ENCODE data around the gene FBXO22.
"Not testable (repeated sequence)": the region's sequence is repeated elsewhere in the genome, so short reads cannot be mapped to it uniquely, and the experiment has no call there.

Gene FBXO22

DNA sequence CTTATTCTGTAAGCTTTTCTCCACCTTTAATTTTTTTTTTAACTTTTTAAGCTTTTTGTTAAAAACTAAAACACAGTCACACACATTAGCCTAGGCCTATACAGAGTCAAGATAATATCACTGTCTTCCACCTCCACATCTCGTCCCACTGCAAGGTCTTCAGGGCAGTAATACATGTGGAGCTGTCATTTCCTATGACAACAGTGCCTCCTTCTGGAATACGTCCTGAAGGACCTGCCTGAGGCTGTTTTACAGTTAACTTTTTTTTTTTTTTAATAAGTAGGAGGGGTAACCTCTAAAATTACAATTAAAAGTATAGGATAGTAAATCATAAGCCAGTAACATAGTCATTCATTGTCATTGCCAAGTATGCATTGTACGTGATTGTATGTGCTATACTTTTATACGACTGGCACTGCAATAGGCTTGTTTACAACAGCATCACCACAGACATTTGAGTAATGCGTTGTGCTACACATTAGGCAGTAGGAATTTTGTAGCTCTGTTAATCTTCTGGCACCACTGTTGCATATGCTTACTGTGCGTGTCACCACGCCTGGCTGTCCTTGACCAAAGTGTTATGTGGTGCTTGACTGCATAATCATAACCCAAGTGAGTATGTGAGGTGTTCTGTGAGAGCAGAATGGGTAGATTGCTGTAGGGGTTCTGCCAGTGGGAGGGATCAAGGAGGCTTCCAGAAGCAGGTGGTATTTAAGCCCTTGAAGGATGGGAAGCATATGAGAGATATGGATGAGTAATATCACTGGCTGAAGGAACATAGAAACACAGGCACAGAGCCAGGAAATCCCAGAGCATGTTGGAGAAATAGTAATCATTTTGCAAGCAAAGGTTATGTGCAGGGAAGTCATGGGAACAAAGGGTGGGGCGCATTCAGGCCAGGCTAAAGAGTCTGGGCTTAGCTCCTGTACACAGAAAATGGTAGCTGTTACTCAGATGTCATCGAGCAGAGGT, 18.3 kb downstream of the FBXO22 start:
- DNase-seq = no peak

DNA sequence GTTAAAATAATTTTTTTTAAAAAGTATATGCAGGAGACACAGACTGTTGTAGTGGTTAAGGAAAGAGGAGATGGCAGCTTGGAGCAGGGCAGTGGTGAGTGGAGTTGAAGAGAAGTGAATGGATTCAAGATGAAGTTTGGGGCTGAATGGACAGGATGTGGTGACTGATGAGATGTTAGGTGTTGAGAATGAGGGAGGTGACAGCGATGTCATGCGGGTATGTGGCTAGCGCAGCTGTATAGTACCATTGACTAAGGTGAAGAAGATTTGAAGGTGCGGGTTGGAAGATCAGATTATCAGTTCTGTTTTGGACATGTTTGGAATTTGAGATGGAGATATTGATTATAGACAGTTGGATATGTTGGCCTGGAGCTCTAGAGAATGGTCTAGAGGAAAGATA, 20.1 kb downstream of the FBXO22 start:
- DNase-seq = no peak

DNA sequence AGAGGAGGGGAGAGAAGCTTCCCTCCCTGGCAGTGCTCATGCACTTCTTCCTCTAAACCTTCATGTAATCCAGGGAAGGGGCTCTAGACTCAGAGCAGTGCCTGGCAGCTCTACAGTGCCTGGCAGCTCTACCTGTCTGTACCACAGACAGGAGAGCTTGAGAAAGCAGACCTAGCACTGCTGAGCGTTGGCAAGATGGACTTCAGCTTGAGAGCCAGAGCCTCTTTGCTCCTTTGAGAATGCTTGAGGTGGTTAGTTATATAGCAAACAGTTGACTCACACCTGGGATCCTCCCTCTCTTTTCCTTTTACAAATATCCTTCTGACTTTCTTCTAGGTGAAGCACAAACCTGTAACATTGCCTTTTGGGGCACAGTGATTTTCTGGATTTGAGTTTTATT, 20.9 kb downstream of the FBXO22 start:
- no peak for DNase-seq

DNA sequence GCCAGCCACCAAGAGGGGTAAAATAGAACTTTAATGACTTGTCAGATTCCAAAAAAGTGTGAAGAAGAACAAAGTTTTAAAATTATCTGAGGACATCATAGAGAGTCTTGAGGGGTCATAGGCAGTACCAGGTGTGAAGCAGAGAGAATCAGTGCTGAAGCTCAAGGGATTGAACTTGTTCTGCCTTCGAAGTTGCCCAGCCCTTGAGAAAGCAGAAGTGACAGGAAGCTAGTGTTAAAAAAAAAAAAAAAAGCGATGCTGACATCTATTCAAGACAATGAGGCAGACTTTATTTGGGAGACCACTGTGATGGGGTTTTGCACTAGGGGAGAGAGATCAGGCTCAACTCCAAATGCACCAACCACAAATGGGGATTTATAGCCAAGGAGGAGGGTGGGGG, 21.8 kb downstream of the FBXO22 start:
- DNase-seq = no peak

DNA sequence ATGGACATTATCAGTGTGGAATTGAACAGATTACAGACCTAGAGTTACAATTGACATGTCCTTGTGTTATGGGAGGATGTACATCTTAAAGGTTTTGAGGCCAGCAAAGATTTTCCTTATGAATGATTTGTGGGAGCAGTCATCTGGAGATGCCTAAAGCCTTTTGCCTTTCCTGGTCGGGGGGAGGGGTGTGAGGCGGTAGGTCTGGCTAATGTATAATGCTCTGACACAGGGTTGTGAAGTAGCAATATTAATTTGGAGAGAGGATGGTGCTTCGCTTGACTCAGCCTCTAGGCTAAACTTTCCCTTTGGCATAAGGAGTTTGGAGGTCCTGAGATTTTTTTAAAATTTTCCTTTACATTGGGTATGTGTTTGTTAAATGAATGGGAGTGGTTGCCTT, 23.3 kb downstream of the FBXO22 start:
- no peak for DNase-seq

DNA sequence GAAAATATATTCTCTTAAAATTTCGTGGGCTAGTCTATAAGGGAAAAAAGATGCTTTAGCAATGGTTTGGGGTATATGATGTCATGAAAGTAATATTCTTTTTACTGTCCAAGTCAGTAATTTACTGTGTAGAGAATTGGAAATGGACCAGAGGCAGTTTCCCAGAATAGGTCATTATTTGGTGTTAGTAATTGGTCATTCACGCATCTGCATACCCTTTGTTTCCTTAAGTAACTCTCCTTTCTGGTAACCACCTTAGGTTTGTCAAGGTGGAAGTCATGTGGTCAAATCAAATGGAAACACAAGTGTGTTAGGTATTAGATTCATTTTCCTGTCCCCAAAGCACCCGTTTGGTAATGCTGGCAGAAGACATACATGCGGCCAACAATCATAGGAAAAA, 23.9 kb downstream of the FBXO22 start:
- DNase-seq = no peak

DNA sequence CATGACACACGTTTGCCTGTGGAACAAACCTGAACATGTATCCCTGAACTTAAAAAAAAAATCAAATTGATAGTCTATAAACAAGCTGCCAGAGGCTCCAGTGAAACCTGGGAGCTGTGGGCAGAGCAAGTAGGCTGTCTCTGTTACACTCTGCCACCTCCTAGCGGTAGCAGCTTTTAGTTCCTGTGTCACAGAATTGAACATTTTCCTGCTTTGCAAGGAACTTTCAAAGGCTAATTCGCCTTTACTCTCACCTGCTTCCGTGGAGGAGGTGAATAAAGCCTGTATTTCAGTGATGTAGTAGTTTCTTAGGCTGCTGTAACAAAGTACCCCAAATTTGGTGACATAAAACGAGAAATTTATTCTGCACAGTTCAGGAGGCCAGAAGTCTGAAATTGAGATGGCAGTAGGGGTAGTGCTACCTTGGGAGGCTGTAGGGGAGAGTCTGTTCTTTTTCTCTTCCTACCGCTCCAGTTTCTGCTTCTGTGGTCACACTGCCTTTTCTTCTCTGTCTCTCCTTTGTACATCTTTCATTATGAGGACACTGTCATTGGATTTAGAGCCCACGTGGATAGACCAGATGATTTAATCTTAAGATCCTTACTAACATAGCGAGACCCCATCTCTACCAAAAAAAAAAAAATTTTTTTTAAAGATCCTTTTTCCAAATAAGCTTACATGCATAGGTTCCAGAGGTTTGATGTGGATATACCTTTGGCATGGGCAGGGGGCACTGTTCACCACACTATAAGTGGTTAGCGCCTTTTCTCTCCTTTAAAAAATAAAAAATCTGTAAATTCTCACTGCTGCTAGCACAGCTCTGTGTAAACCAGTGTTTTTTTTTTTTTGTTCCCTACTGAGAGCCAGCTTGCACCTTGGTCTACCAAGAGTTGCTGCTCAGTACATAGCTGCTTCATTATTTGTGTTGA, 25.3 kb downstream of the FBXO22 start:
- DNase-seq = no peak

DNA sequence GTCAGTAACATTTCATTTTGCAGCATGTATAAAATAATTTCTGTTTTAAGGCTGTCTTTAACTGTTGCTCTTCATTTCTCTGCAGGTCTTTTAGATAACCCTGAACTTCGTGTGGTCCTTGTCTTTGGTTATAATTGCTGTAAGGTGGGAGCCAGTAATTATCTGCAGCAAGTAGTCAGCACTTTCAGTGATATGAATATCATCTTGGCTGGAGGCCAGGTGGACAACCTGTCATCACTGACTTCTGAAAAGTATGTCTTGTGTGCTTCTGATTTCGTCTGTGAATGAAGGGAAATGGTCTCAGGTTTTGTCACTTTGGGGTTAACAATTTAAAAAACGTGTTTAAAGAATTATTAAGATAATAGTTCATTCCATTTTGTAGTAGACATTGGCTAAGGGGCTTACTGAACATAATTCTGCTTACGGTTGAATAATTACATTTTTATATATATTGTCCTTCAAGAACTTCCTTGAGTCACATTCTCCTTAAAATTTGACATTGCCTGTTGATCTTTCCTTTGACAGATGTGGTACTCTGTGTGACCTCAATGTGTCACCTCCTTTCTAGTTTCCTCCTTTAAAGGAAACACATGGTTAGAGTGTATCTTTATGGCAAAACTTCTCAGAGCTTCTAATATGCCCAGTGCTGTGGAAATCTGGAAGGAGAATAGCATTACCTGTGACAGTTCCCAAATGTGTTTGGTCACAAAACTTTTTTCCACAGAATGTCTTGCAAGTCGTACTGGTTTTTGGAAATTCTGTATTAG, 26.3 kb downstream of the FBXO22 start:
- no peak for DNase-seq

DNA sequence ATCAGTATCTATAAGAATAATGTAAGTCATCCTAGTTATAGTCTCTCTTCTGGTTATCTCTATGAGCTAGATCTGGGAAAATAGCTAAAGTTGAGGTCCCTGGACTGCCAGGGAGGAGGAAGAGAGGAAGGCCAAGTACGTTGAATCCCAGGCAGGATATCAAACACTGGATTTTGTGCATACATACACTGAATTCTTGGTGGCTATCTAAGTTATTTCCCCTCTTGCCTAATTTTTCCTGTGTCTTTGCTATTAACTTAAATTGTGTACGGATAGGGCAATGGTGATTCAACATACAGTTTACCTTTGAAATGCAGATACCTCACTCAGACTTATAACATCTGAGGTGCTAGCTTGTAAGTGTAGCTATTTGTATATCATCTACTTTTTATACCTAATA, 27.2 kb downstream of the FBXO22 start:
- DNase-seq = no peak

DNA sequence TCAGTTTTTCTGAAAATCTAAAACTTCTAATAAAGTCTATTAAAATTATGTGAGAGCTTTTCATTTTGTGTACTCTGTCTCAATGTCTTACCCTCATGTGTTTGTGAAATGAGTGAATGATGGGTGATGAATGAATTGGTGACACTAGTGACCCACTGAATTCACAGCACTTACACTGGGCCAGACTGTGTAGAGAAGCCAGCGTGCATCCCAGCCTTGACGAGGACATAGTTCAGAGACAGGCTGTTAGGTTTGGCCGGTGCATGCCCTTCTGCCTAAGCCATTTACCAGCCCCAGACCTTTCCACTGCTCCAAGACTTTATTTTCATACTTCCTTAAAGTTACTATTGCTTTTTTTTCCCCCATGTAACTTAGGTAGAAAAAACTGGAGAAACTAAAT, 38.8 kb downstream of the FBXO22 start:
- DNase-seq = no peak

DNA sequence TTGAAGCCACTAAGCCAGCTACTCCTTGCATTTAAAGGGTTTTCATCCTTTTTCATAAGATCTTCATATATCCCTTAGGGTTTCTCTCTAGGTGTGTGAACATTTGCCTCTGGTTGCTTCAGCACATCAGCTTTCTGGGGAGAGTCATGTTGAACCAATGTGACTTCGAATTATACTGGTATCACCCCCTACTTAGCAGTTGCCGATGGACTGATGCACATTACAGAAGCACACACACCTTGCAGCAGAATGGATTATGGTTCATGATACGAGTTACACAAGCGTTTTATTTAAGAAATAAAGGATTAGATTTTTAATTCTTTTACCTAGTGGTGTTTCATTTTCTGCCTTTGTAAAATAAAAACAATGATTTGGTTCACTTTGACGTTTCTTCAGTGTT, 39.6 kb downstream of the FBXO22 start:
- DNase-seq = no peak

DNA sequence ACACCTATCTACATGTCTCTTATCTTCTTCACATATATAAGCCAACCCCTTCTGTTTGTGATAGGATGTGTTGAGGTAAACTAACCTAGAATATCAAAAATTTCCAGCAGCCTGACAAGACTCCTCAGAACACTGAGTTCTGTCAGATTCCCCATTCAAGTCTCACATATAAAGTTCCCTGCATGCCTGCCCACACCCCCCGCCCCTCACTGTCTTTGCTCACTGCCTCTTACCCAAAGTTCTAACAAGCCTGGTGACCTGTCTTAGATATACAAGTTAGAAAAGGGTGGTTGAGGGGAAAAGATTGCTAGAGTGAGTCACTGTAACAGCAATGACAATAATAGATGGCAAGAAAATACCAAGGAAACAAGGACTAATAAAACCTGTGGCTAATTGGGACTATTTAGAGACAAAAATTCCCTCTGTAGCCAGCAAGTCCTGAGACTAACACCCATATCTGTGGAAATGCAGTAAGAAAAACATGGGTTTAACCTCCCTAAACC, 40.1 kb downstream of the FBXO22 start:
- no peak for DNase-seq

DNA sequence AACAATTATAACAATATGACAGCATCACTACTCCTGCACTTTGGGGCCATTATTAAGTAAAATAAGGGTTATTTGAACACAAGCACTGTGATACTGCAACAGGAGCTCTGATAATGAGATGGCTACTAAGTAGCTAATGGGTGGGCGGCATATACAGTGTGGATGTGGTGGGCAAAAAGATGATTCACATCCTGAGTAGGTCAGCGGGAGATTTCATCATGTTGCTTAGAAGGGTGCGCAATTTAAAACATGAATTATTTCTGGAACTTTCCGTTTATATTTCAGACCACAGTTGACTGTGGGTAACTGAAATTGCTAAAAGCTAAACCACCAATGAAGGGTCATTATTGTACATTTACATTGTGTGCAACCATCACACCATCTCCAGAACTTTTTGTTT, 42.3 kb downstream of the FBXO22 start:
- DNase-seq = no peak

DNA sequence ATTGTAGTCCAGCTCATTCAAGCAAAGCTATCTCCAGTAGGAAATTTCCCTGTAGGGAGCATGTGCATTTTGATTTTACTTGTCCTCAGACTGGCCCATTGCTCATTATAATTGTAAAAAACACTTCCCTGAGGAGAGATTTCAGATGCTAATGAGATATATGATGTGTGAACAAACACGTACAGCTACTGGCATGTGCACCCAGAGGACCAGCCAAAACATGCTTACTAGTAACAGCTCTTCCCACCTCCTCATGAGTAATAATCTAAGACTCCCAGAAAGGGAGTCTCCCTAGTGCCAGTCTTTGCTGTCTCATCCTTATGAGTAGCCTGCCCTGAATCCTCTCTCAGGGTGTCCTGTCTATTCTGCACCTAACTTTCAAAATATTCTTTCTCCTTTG, 43.4 kb downstream of the FBXO22 start:
- no peak for DNase-seq

DNA sequence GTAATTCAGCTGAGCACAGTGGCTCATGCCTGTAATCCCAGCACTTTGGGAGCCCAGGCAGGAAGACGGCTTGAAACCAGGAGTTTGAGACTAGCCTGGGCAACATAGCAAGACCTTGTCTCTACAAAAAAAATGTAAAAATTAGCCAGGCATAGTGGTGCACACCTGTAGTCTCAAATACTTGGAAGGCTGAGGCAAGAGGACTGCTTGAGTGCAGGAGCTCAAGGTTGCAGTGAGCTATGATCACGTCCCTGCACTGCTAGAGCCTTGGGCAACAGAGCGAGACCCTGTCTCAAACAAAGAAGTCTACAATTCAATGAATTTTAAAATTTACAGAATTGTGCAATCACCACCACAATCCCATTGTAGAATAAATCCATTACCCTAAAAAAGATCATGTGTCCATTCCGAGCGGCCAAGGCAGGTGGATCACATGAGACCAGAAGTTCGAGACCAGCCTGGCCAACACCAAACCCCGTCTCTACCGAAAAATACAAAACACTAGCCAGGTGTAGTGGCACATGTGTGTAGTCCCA, 45.2 kb downstream of the FBXO22 start:
- DNase-seq = no peak

DNA sequence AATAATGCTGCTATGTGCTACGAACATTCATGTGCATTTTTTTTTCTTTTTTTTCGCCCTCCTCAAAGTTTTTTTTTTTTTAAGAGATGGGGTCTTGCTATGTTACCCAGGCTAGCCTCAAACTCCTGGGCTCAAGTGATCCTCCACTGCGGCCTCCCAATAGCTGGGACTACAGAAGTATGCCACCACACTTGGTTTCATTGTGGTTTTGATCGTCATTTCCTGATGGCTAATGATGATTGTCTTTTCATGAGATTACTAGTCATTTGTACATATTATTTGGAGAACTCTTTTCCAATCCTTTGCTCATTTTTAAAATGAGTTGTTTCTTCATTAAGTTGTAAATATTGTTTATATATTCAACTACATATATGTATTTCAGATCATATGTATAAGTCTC, 48.8 kb downstream of the FBXO22 start:
- DNase-seq = no peak

DNA sequence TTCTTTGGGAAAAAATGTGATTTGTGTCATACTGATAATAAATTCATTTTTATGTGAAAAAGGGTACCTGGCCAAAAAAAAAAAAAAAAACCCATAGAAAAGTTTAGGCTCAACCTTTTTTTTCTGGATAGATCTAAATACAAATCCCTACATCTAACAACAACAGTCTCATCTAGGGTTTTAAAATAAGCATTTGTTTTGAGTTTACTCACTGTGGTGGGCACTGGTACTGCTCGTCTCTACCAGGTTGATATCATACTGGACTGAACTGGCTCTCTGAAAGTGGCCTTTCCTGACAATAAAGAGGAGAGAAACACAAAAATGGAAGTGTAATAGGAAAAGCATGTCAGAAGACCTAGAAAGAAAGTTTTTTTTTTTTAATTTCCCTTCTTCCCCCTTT, 52.0 kb downstream of the FBXO22 start:
- DNase-seq = no peak

DNA sequence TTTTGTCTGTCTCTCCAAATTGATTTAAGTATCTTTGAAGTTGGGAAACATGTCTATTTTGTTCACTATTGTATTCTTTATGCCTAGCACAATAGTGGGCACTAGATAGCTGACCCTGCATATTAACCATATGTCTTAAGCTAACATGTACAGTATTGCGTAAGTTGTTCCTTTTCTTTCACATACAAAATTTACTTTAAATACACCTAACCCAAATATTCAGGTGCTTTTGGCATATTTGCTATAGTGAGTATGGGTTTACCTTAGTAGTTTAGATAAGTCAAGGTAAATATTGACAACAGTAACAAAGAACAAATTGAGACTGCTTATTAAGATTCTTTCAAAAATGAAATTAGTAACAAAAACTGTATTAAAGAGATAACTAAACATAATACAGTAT, 57.7 kb downstream of the FBXO22 start:
- DNase-seq = no peak

DNA sequence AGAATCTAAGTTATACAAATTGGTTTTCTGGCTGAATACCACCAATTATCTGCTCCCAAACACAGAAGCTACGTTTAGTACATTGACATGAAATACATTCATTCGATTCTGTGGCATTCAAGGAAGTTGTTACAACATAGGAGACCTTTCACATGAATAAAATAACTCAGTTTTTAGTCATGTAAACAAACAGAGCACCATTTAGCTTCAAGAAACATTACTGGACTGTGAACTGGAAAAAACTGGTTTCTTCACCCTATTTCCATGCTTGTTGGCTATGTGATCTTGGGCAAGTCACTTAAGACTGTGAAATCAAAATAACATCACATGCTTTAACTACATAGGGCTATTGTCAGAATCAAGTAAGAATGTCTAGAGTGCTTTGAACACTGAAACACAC, 62.4 kb downstream of the FBXO22 start:
- DNase-seq = no peak

DNA sequence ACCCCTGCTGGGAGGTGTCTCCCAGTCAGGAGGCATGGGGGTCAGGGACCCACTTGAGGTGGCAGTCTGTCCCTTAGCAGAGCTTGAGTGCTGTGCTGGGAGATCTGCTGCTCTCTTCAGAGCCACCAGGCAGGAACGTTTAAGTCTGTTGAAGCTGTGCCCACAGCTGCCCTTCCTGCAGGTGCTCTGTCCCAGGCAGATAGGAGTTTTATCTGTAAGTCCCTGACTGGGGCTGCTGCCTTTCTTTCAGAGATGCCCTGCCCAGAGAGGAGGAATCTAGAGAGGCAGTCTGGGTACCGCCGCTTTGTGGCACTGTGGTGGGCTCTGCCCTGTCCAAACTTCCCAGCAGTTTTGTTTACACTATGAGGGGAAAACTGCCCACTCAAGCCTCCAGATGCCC, 73.1 kb downstream of the FBXO22 start:
- DNase-seq = not testable (repeated sequence)

DNA sequence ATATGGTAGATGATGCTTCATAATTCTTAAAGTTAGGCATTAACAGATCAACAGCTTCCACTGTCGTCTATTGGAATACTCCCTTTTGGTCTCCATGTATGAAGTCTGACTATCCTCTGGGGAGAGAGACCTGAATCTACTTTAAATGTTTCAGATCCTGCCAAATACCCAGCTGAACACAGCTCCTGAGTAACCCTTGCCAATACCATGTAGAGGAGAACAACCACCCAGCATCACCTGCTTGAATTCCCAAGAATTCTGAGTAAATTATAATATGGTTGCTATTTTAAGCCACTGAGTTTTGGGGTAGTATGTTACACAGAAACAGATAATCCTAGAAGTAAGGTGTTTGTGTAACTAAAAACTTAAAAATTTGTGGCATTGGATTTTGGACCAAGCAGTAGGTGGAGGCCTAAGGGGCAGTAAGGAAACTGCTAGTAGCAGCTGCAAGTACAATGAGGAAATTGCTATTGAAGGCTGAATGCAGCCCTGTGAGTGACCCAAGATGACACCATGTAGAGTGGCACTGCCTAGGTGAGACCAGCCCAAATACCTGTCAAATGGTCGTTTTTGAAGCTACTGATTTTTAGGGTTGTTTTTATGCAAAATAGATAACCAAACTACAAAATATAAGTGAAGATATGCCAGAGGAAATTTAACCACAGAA, 77.6 kb downstream of the FBXO22 start:
- no peak for DNase-seq

DNA sequence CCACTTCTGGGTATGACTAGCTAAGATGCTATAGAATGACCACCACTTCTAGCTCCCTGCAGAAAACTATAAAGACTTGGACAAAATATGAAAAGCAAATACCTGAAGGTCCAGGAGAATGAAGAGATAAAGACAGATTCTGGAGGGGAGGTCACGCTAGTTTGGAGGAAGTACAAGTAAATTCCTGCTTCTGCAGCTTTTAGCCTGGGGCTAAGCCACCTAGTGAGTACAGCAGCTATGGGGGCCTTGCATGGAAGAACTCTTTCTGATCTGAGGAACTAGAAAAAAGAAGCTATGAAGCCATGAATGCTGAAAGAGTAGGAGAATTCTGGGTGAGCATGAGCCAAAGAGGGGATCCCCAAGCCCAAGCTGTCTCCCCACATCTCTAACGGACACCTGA, 78.8 kb downstream of the FBXO22 start:
- DNase-seq = no peak
